ENCODE results near the gene CANT1.
A peak's percentile ranks its signal among the peaks of the same experiment; 100 is the strongest.
"Not testable (repeated sequence)": the region's sequence is repeated elsewhere in the genome, so short reads cannot be mapped to it uniquely, and the experiment has no call there.

The CANT1 gene

GRCh38 chr17:79022507-79022991 lies 13.0 kb upstream of the CANT1 start:
- DNase-seq (ENCODE audit: low read depth) = no peak
- no peak overlapping the region for H3K4me3 ChIP-seq (ENCODE audit: low read depth, low read length)
- TF ChIP-seq CTCF (IDR thresholded peaks at IDR 0.05; ENCODE audit: low read depth, low read length, missing control alignments) = no peak

- H3K4me3 ChIP-seq (ENCODE audit: low read depth, low read length); DNase-seq (ENCODE audit: low read depth): not testable (repeated sequence)
Observed at GRCh38 chr17:79021929-79022328, 12.4 kb upstream of the CANT1 start.

- no peak overlapping the region for H3K4me3 ChIP-seq (ENCODE audit: low read depth, low read length)
- no peak for DNase-seq (ENCODE audit: low read depth)
- TF ChIP-seq CTCF (IDR thresholded peaks at IDR 0.05; ENCODE audit: low read depth, low read length, missing control alignments) = no peak
Observed at GRCh38 chr17:79020631-79021301, 11.2 kb upstream of the CANT1 start.

- TF ChIP-seq CTCF (IDR thresholded peaks at IDR 0.05; ENCODE audit: low read depth, low read length, missing control alignments) = peak; percentile 40
Observed at GRCh38 chr17:79019632-79020584, 10.3 kb upstream of the CANT1 start.

GRCh38 chr17:79019261-79019631 lies 9.7 kb upstream of the CANT1 start:
- no peak for DNase-seq (ENCODE audit: low read depth)
- TF ChIP-seq CTCF (IDR thresholded peaks at IDR 0.05; ENCODE audit: low read depth, low read length, missing control alignments) = no peak
- H3K4me3 ChIP-seq (ENCODE audit: low read depth, low read length) = no peak overlapping the region

More at GRCh38 chr17:79019632-79020584, 10.3 kb upstream of the CANT1 start:
- DNase-seq (ENCODE audit: low read depth) = no peak
- H3K4me3 ChIP-seq (ENCODE audit: low read depth, low read length) = no peak overlapping the region

GRCh38 chr17:79018370-79018695 lies 8.8 kb upstream of the CANT1 start:
- DNase-seq (ENCODE audit: low read depth) = no peak
- H3K4me3 ChIP-seq (ENCODE audit: low read depth, low read length) = no peak overlapping the region
- TF ChIP-seq CTCF (IDR thresholded peaks at IDR 0.05; ENCODE audit: low read depth, low read length, missing control alignments) = no peak

- no peak for DNase-seq (ENCODE audit: low read depth)
- TF ChIP-seq CTCF (IDR thresholded peaks at IDR 0.05; ENCODE audit: low read depth, low read length, missing control alignments) = no peak
Observed at GRCh38 chr17:79017546-79018369, 8.2 kb upstream of the CANT1 start.

More at GRCh38 chr17:79017546-79018369, 8.2 kb upstream of the CANT1 start:
- H3K4me3 ChIP-seq (ENCODE audit: low read depth, low read length) = no peak overlapping the region
